HG03095 (cell line): ENCODE measurements around the gene INF2.
A peak's percentile ranks its signal among the peaks of the same experiment; 100 is the strongest.

ENCODE experiments used
- ATAC-seq: cut with Tn5 transposase; IDR thresholded peaks from one replicate; pipeline ENCODE4 v1.9.1; 2021; ENCODE audit warnings: moderate library complexity; ENCODE audit not compliant: unreplicated experiment

INF2 gene

GRCh38 chr14:104768437-104769323 is 79.3 kb downstream of the INF2 start:
- ATAC-seq, result peak; percentile 66

DNA sequence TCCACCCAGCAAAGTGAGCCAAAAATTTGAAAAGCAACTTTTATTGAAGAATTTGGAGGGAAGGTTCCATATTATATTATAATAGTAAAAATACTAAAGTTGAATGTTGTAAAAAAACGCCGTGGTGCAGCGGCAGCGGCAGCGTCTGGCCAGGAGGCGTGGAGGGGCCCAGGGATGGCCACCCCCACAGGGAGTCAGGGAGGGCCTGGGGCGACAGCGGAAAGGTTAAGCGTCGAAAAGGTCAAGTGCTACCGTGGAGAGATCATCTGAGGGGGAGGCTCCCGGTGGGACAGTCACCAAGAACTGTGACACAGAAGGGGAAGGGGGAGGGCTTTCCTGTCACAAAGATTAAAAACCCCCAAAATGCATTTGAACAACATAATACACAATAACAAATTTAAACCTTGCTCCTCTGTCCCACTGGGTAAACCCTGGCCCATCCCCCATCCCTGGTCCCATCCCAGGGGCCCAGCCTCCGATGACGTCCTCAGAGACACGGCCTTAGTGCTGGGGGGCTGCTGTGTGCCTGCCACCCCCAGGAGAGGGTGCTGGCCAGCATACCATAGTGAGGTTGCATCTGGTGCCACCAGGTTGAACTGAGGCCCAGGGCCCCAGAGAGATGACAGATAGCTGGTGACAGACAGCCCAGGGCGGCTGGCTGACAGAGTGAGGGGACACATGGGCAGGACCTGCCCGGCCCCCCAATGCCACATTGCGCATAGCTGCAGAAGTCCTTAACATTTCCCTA is 80.1 kb downstream of the INF2 start:
- ATAC-seq, result no peak

GRCh38 chr14:104770072-104770579 is 80.7 kb downstream of the INF2 start:
- ATAC-seq, result no peak

- no peak for ATAC-seq
Observed at GRCh38 chr14:104770851-104771272, 81.4 kb downstream of the INF2 start.

DNA sequence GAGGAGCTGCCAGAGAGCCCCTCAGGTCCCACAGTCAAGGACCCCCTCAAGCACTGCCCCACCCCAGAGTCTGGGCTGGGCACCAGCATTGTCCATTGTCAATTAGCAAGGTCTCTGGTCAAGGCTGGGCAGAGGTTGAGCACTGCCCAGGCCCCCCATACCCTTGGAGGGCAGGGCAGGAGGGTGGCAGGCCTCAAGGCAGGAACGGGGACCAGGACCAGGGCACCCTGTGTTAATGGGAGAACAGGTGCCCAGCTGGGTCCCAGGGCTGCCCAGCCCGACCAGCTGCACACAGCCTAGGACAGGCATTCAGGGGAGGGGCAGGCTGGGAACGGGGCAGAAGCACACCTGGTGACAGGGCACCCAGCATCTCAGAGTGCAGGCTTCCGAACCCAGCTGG is 82.0 kb downstream of the INF2 start:
- ATAC-seq, result no peak
